AG09319 (cell line): ENCODE measurements around the gene ZDHHC14.
"Not testable (repeated sequence)": the region's sequence is repeated elsewhere in the genome, so short reads cannot be mapped to it uniquely, and the experiment has no call there.

Experiments
- DNase-seq: peaks from one replicate; pipeline ENCODE4 v3.0.0-alpha.2; 2010; ENCODE audit warnings: low read depth; ENCODE audit errors: extremely low read depth
- TF ChIP-seq, protein P1 (sequence below): IDR thresholded peaks from 2 replicates; pipeline ENCODE4 v1.5.1; 2011; ENCODE audit warnings: low read depth, mild to moderate bottlenecking, inconsistent platforms, low read length, moderate library complexity

ZDHHC14 gene

GRCh38 chr6:157388924-157389323 lies 7.9 kb downstream of the ZDHHC14 start:
- TF ChIP-seq, protein P1, sequence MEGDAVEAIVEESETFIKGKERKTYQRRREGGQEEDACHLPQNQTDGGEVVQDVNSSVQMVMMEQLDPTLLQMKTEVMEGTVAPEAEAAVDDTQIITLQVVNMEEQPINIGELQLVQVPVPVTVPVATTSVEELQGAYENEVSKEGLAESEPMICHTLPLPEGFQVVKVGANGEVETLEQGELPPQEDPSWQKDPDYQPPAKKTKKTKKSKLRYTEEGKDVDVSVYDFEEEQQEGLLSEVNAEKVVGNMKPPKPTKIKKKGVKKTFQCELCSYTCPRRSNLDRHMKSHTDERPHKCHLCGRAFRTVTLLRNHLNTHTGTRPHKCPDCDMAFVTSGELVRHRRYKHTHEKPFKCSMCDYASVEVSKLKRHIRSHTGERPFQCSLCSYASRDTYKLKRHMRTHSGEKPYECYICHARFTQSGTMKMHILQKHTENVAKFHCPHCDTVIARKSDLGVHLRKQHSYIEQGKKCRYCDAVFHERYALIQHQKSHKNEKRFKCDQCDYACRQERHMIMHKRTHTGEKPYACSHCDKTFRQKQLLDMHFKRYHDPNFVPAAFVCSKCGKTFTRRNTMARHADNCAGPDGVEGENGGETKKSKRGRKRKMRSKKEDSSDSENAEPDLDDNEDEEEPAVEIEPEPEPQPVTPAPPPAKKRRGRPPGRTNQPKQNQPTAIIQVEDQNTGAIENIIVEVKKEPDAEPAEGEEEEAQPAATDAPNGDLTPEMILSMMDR: no peak
- no peak for DNase-seq

GRCh38 chr6:157390273-157391060 lies 9.5 kb downstream of the ZDHHC14 start:
- TF ChIP-seq, protein P1: no peak
- no peak for DNase-seq

- DNase-seq: no peak
- TF ChIP-seq, protein P1: no peak
Observed at GRCh38 chr6:157392927-157393668, 12.1 kb downstream of the ZDHHC14 start.

GRCh38 chr6:157393669-157394327 lies 12.8 kb downstream of the ZDHHC14 start:
- TF ChIP-seq, protein P1: no peak
- DNase-seq: no peak

GRCh38 chr6:157395199-157395598 lies 14.2 kb downstream of the ZDHHC14 start:
- DNase-seq: not testable (repeated sequence)

- TF ChIP-seq, protein P1: no peak
Observed at GRCh38 chr6:157396026-157396425, 15.0 kb downstream of the ZDHHC14 start.

DNA sequence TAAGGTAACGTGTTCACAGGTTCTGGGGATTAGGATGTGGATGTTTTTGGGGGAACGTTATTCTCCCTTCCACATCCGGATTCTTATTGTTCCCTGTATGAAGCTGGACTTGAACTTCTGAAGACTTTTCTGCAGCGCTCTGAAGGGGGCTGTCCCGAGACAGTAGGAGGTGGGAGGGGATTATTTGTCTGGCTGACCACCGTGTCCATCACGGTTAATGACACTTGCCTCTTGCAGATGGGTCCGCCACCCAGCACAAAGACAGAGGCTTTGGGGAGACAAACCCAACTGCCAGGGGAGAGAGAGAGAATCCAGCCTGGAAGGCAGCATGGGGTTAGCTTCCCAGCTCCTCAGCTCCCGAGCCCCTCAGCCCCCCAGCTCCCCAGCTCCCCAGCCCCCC lies 16.7 kb downstream of the ZDHHC14 start:
- TF ChIP-seq, protein P1: no peak
- no peak for DNase-seq

More at GRCh38 chr6:157396026-157396425, 15.0 kb downstream of the ZDHHC14 start:
- no peak for DNase-seq
